Stimulated activated effector memory CD8-positive, alpha-beta T cell treated with anti-CD3 and anti-CD28 coated beads, Interleukin-12 subunit alpha, Interleukin-12 subunit beta, amount 100 ng/mL, for 72 hours (primary cell): ENCODE data around the gene MISP.

Experiments
- ATAC-seq: fragments of 150-1000 bp; cut with Tn5 transposase; 2 replicates; pipeline ENCODE4 v1.10.0; 2021
- DNase-seq, 2 donors: peaks; one replicate each; pipeline ENCODE4 v3.0.0; 2021 to 2022; ENCODE audit warnings: low spot score in 2 of 2
- H3K27ac Mint-ChIP-seq: one replicate; pipeline ENCODE4 v1.8.0; 2022; ENCODE audit warnings: mild to moderate bottlenecking, mixed read lengths
- H3K36me3 Mint-ChIP-seq: one replicate; pipeline ENCODE4 v1.8.0; 2022; ENCODE audit warnings: mild to moderate bottlenecking, mixed read lengths
- H3K4me1 Mint-ChIP-seq: one replicate; pipeline ENCODE4 v1.8.0; 2022; ENCODE audit warnings: mixed read lengths
- H3K4me3 Mint-ChIP-seq: one replicate; pipeline ENCODE4 v1.8.0; 2022; ENCODE audit warnings: mild to moderate bottlenecking, mixed read lengths
- H3K9me3 Mint-ChIP-seq: one replicate; pipeline ENCODE4 v1.8.0; 2022; ENCODE audit warnings: mixed read lengths

Gene MISP

GRCh38 chr19:772063-772462, 21.2 kb downstream of the MISP start:
- no peaks in the 10 kb centered on the region for H3K4me1 Mint-ChIP-seq
- H3K9me3 Mint-ChIP-seq, result no peaks in the 10 kb centered on the region
- no peak overlapping the region for H3K4me3 Mint-ChIP-seq
- H3K27ac Mint-ChIP-seq, result no peak overlapping the region
- no peak for DNase-seq
- no peak for ATAC-seq
- H3K36me3 Mint-ChIP-seq, result no peaks in the 10 kb centered on the region

GRCh38 chr19:772730-773436, 22.0 kb downstream of the MISP start:
- H3K27ac Mint-ChIP-seq, result no peak overlapping the region
- no peaks in the 10 kb centered on the region for H3K9me3 Mint-ChIP-seq
- no peaks in the 10 kb centered on the region for H3K4me1 Mint-ChIP-seq
- DNase-seq (no peak), ATAC-seq (no peak)
- no peaks in the 10 kb centered on the region for H3K36me3 Mint-ChIP-seq
- H3K4me3 Mint-ChIP-seq, result no peak overlapping the region

- H3K27ac Mint-ChIP-seq, result no peak overlapping the region
- no peak overlapping the region for H3K4me3 Mint-ChIP-seq
- ATAC-seq, result no peak
- DNase-seq, result no peak
- H3K9me3 Mint-ChIP-seq, result no peaks in the 10 kb centered on the region
- H3K4me1 Mint-ChIP-seq, result no peaks in the 10 kb centered on the region
- H3K36me3 Mint-ChIP-seq, result no peaks in the 10 kb centered on the region
Measured at GRCh38 chr19:776549-776948, 25.6 kb downstream of the MISP start.

GRCh38 chr19:778910-779653, 28.2 kb downstream of the MISP start:
- Mint-ChIP-seq H3K4me3 (no peak overlapping the region), H3K36me3 (no peaks in the 10 kb centered on the region), H3K27ac (no peak overlapping the region), H3K4me1 (no peaks in the 10 kb centered on the region), H3K9me3 (no peaks in the 10 kb centered on the region)
- ATAC-seq (no peak), DNase-seq (no peak)

GRCh38 chr19:780935-781334, 30.0 kb downstream of the MISP start:
- Mint-ChIP-seq H3K27ac (no peak overlapping the region), H3K4me3 (no peak overlapping the region), H3K36me3 (no peaks in the 10 kb centered on the region), H3K9me3 (no peaks in the 10 kb centered on the region), H3K4me1 (no peaks in the 10 kb centered on the region)
- no peak for DNase-seq
- ATAC-seq, result no peak

- Mint-ChIP-seq H3K36me3 (no peaks in the 10 kb centered on the region), H3K9me3 (no peaks in the 10 kb centered on the region), H3K4me3 (no peak overlapping the region), H3K27ac (no peak overlapping the region), H3K4me1 (no peaks in the 10 kb centered on the region)
- DNase-seq, result no peak
- ATAC-seq, result no peak
Measured at GRCh38 chr19:781800-782184, 30.9 kb downstream of the MISP start.

GRCh38 chr19:782185-782877, 31.4 kb downstream of the MISP start:
- no peaks in the 10 kb centered on the region for H3K36me3 Mint-ChIP-seq
- ATAC-seq (no peak), DNase-seq (no peak)
- no peak overlapping the region for H3K27ac Mint-ChIP-seq
- no peaks in the 10 kb centered on the region for H3K4me1 Mint-ChIP-seq
- H3K9me3 Mint-ChIP-seq, result no peaks in the 10 kb centered on the region
- no peak overlapping the region for H3K4me3 Mint-ChIP-seq

GRCh38 chr19:782878-783668, 32.2 kb downstream of the MISP start:
- H3K4me1 Mint-ChIP-seq, result no peaks in the 10 kb centered on the region
- ATAC-seq (no peak), DNase-seq (no peak)
- H3K9me3 Mint-ChIP-seq, result no peaks in the 10 kb centered on the region
- H3K27ac Mint-ChIP-seq, result no peak overlapping the region
- no peaks in the 10 kb centered on the region for H3K36me3 Mint-ChIP-seq
- no peak overlapping the region for H3K4me3 Mint-ChIP-seq

GRCh38 chr19:784541-784940, 33.6 kb downstream of the MISP start:
- Mint-ChIP-seq H3K36me3 (no peaks in the 10 kb centered on the region), H3K27ac (no peak overlapping the region), H3K4me1 (no peaks in the 10 kb centered on the region), H3K4me3 (no peak overlapping the region), H3K9me3 (no peaks in the 10 kb centered on the region)
- no peak for DNase-seq
- no peak for ATAC-seq

GRCh38 chr19:787536-787935, 36.6 kb downstream of the MISP start:
- H3K4me3 Mint-ChIP-seq, result no peak overlapping the region
- H3K27ac Mint-ChIP-seq, result no peak overlapping the region
- DNase-seq (no peak), ATAC-seq (no peak)
- H3K36me3 Mint-ChIP-seq, result no peaks in the 10 kb centered on the region
- H3K4me1 Mint-ChIP-seq, result no peaks in the 10 kb centered on the region
- no peaks in the 10 kb centered on the region for H3K9me3 Mint-ChIP-seq

GRCh38 chr19:788686-788982, 37.7 kb downstream of the MISP start:
- ATAC-seq, result no peak
- Mint-ChIP-seq H3K4me1 (no peaks in the 10 kb centered on the region), H3K27ac (no peak overlapping the region), H3K36me3 (no peaks in the 10 kb centered on the region), H3K9me3 (no peaks in the 10 kb centered on the region), H3K4me3 (no peak overlapping the region)
- no peak for DNase-seq

GRCh38 chr19:788983-789700, 38.2 kb downstream of the MISP start:
- ATAC-seq (no peak), DNase-seq (no peak)
- Mint-ChIP-seq H3K4me1 (no peaks in the 10 kb centered on the region), H3K27ac (no peak overlapping the region), H3K36me3 (no peaks in the 10 kb centered on the region), H3K9me3 (no peaks in the 10 kb centered on the region), H3K4me3 (no peak overlapping the region)

- H3K4me3 Mint-ChIP-seq, result no peak overlapping the region
- ATAC-seq (no peak), DNase-seq (no peak)
- H3K9me3 Mint-ChIP-seq, result no peaks in the 10 kb centered on the region
- no peaks in the 10 kb centered on the region for H3K4me1 Mint-ChIP-seq
- H3K27ac Mint-ChIP-seq, result no peak overlapping the region
- no peaks in the 10 kb centered on the region for H3K36me3 Mint-ChIP-seq
Measured at GRCh38 chr19:789701-790060, 38.8 kb downstream of the MISP start.

GRCh38 chr19:791007-791566, 40.2 kb downstream of the MISP start:
- H3K4me3 Mint-ChIP-seq, result no peak overlapping the region

More at GRCh38 chr19:791007-791566, 40.2 kb downstream of the MISP start:
- DNase-seq, result no peak
- Mint-ChIP-seq H3K4me1 (no peaks in the 10 kb centered on the region), H3K27ac (no peak overlapping the region), H3K9me3 (no peaks in the 10 kb centered on the region), H3K36me3 (no peaks in the 10 kb centered on the region)
- no peak for ATAC-seq
